Subcutaneous abdominal adipose tissue (tissue), 5 donors: Measurements from ENCODE around the gene APOH.

ENCODE experiments used
- H3K27ac ChIP-seq: one replicate; pipeline ENCODE4 v1.7.0; 2013; ENCODE audit warnings: low read depth, mild to moderate bottlenecking, inconsistent platforms, low read length, moderate library complexity
- H3K27me3 ChIP-seq, 5 donors: one replicate each; pipeline ENCODE4 v1.7.0; 2013; ENCODE audit warnings: low read length in 5 of 5, inconsistent platforms in 1 of 5; ENCODE audit not compliant: control insufficient read depth in 5 of 5, insufficient read depth in 4 of 5
- H3K36me3 ChIP-seq, 5 donors: one replicate each; pipeline ENCODE4 v1.7.0; 2013; ENCODE audit warnings: low read length in 5 of 5; ENCODE audit not compliant: control insufficient read depth in 5 of 5, insufficient read depth in 5 of 5
- H3K4me1 ChIP-seq, 5 donors: one replicate each; pipeline ENCODE4 v1.7.0; 2013; ENCODE audit warnings: low read length in 5 of 5, mild to moderate bottlenecking in 3 of 5, moderate library complexity in 1 of 5; ENCODE audit not compliant: control insufficient read depth in 5 of 5, insufficient read depth in 5 of 5
- H3K4me3 ChIP-seq, 5 donors: one replicate each; pipeline ENCODE4 v1.7.0; 2013; ENCODE audit warnings: low read length in 5 of 5, low read depth in 1 of 5
- H3K9ac ChIP-seq, 5 donors: one replicate each; pipeline ENCODE4 v1.7.0; 2013; ENCODE audit warnings: low read length in 5 of 5, mild to moderate bottlenecking in 4 of 5, moderate library complexity in 3 of 5
- H3K9me3 ChIP-seq, 5 donors: one replicate each; pipeline ENCODE4 v1.7.0; 2013; ENCODE audit warnings: low read length in 5 of 5; ENCODE audit not compliant: control insufficient read depth in 5 of 5
- donor health status: healthy.
- donor health status: healthy.
- donor health status: healthy.
- donor health status: healthy.
- donor health status: healthy.

Gene APOH

GRCh38 chr17:66200685-66201092 lies 28.5 kb downstream of the APOH start:
- Histone ChIP-seq H3K4me3 (no peak overlapping the region), H3K27me3 (no peaks in the 10 kb centered on the region), H3K9me3 (no peaks in the 10 kb centered on the region), H3K27ac (no peak overlapping the region), H3K9ac (no peak overlapping the region), H3K4me1 (peaks cover 0 to 3% (median 2%) of the 10 kb centered on the region in 5 donors), H3K36me3 (no peaks in the 10 kb centered on the region)

- Histone ChIP-seq H3K4me3 (no peak overlapping the region), H3K9me3 (no peaks in the 10 kb centered on the region), H3K4me1 (peaks cover 0 to 3% (median 2%) of the 10 kb centered on the region in 5 donors), H3K27me3 (no peaks in the 10 kb centered on the region), H3K27ac (no peak overlapping the region), H3K36me3 (no peaks in the 10 kb centered on the region), H3K9ac (no peak overlapping the region)
Measured at GRCh38 chr17:66198242-66198641, 31.0 kb downstream of the APOH start.

DNA sequence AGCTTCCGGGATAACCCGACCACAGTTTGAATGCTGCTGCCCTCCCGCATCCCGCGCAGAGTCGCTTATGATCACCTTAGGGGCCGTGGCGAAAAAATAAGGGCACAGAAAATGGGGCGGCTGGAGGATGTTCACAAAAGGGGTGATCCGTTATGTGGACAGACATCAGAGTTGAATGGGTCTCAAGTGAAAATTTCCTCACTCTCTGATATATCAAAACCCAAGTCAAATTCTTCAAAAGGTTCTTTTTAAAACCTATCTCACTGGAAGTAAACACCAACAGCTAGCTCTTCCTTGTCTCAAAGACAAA lies 36.9 kb downstream of the APOH start:
- no peaks in the 10 kb centered on the region for H3K27me3 ChIP-seq
- H3K27ac ChIP-seq: peak overlapping the region; percentile 86
- H3K4me1 ChIP-seq: peaks cover 0 to 18% (median 16%) of the 10 kb centered on the region in 5 donors
- H3K9me3 ChIP-seq: no peaks in the 10 kb centered on the region
- no peaks in the 10 kb centered on the region for H3K36me3 ChIP-seq
- H3K4me3 ChIP-seq: peak overlapping the region; percentile 40 to 82 (median 78)
- peak overlapping the region in 2 of 5 donors; percentile 86 to 90 for H3K9ac ChIP-seq

GRCh38 chr17:66191593-66192377 lies 37.4 kb downstream of the APOH start, which contains the start of gene CEP112:
TSS of gene CEP112 (minus strand) at chr17:66192133.
- H3K4me1 ChIP-seq: peaks cover 0 to 18% (median 16%) of the 10 kb centered on the region in 5 donors
- H3K36me3 ChIP-seq: no peaks in the 10 kb centered on the region
- H3K27me3 ChIP-seq: no peaks in the 10 kb centered on the region
- H3K27ac ChIP-seq: peak within 1 kb of the TSS; percentile 86
- H3K9ac ChIP-seq: peak within 1 kb of the TSS; percentile 81 to 92 (median 90)
- no peaks in the 10 kb centered on the region for H3K9me3 ChIP-seq
- peak within 1 kb of the TSS; percentile 65 to 82 (median 78) for H3K4me3 ChIP-seq

- Histone ChIP-seq H3K36me3 (no peaks in the 10 kb centered on the region), H3K4me1 (peaks cover 0 to 18% (median 16%) of the 10 kb centered on the region in 5 donors), H3K9me3 (no peaks in the 10 kb centered on the region), H3K27me3 (no peaks in the 10 kb centered on the region), H3K27ac (peak overlapping the region; percentile 86), H3K9ac (peak overlapping the region; percentile 81 to 92 (median 90)), H3K4me3 (peak overlapping the region; percentile 65 to 82 (median 78))
Measured at GRCh38 chr17:66190738-66191592, 38.2 kb downstream of the APOH start.

GRCh38 chr17:66187718-66188117 lies 41.5 kb downstream of the APOH start:
- Histone ChIP-seq H3K9ac (no peak overlapping the region), H3K4me3 (no peak overlapping the region), H3K36me3 (peaks cover 0 to 2% (median 0%) of the 10 kb centered on the region in 5 donors), H3K27ac (no peak overlapping the region), H3K9me3 (no peaks in the 10 kb centered on the region), H3K27me3 (no peaks in the 10 kb centered on the region), H3K4me1 (peaks cover 0 to 18% (median 16%) of the 10 kb centered on the region in 5 donors)

- Histone ChIP-seq H3K27ac (no peak overlapping the region), H3K9ac (no peak overlapping the region), H3K4me3 (no peak overlapping the region), H3K36me3 (peaks cover 8 to 16% (median 14%) of the 10 kb centered on the region in 5 donors), H3K4me1 (peaks cover 0 to 8% (median 7%) of the 10 kb centered on the region in 5 donors), H3K9me3 (no peaks in the 10 kb centered on the region), H3K27me3 (no peaks in the 10 kb centered on the region)
Measured at GRCh38 chr17:66185862-66186261, 43.4 kb downstream of the APOH start.

- no peaks in the 10 kb centered on the region for H3K9me3 ChIP-seq
- H3K27me3 ChIP-seq: no peaks in the 10 kb centered on the region
- H3K36me3 ChIP-seq: peaks cover 8 to 16% (median 14%) of the 10 kb centered on the region in 5 donors
- no peaks in the 10 kb centered on the region for H3K4me1 ChIP-seq
- H3K4me3 ChIP-seq: no peak overlapping the region
- no peak overlapping the region for H3K9ac ChIP-seq
- no peak overlapping the region for H3K27ac ChIP-seq
Measured at GRCh38 chr17:66184392-66184791, 44.8 kb downstream of the APOH start.

- H3K9me3 ChIP-seq: no peaks in the 10 kb centered on the region
- H3K9ac ChIP-seq: no peak overlapping the region
- no peak overlapping the region for H3K27ac ChIP-seq
- no peaks in the 10 kb centered on the region for H3K27me3 ChIP-seq
- H3K4me3 ChIP-seq: no peak overlapping the region
- no peaks in the 10 kb centered on the region for H3K4me1 ChIP-seq
- peaks cover 8 to 19% (median 16%) of the 10 kb centered on the region in 5 donors for H3K36me3 ChIP-seq
Measured at GRCh38 chr17:66183529-66183928, 45.7 kb downstream of the APOH start.

DNA sequence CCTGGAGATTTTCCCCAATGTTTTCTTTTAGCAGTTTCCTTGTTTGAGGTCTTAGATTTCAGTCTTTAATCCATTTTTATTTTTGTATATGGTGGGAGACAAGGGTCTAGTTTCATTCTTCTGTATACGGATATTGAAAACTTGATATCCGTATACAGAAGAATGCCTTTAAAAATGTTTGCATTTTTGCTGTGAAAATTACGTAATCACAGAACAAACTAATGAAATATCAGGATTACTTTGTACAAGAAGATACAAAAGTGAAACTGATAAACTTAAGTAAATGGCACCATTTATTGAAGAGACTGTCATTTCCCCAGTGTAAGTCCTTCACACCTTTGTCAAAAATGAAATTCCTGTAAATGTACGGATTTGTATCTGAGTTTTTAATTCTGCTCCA lies 50.6 kb downstream of the APOH start:
- Histone ChIP-seq H3K27me3 (no peaks in the 10 kb centered on the region), H3K9me3 (no peaks in the 10 kb centered on the region), H3K27ac (no peak overlapping the region), H3K4me1 (no peaks in the 10 kb centered on the region), H3K9ac (no peak overlapping the region), H3K36me3 (peaks cover 9 to 25% (median 16%) of the 10 kb centered on the region in 5 donors), H3K4me3 (no peak overlapping the region)
